ENCODE results near the gene FYTTD1.

Gene FYTTD1

DNA sequence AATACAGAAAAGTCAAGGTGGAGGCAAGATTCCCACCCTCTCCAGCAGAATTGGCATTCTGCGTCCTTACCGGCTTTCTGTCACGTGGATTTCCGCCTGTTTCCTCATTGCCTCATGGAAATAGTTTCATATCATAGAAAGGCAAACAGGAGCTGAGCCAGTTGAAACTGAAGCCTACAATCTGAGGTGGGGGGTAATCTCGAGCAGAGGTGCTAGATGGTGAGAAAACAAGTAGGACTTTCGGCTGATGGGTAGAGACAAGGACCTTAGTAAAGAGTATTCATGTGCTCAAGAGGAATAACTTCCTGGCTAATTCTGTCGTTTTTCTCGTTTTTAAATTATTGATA is 81.3 kb downstream of the FYTTD1 start:
- Histone ChIP-seq H3K27me3 (replicated peaks) (no peaks in the 10 kb centered on the region), H3K4me3 (ENCODE audit: low read depth, low read length) (no peak overlapping the region), H3K36me3 (replicated peaks) (peaks cover 50% of the 10 kb centered on the region), H3K27ac (no peak overlapping the region)
- no peak for DNase-seq
- no peak for TF ChIP-seq CTCF (IDR thresholded peaks at IDR 0.05; ENCODE audit: low read depth, low read length, missing control alignments)
- in situ Hi-C loops (cut with HindIII; ENCODE audit: low pct_ligation_motif_present, low sequenced_read_pairs), result no loop called here

DNA sequence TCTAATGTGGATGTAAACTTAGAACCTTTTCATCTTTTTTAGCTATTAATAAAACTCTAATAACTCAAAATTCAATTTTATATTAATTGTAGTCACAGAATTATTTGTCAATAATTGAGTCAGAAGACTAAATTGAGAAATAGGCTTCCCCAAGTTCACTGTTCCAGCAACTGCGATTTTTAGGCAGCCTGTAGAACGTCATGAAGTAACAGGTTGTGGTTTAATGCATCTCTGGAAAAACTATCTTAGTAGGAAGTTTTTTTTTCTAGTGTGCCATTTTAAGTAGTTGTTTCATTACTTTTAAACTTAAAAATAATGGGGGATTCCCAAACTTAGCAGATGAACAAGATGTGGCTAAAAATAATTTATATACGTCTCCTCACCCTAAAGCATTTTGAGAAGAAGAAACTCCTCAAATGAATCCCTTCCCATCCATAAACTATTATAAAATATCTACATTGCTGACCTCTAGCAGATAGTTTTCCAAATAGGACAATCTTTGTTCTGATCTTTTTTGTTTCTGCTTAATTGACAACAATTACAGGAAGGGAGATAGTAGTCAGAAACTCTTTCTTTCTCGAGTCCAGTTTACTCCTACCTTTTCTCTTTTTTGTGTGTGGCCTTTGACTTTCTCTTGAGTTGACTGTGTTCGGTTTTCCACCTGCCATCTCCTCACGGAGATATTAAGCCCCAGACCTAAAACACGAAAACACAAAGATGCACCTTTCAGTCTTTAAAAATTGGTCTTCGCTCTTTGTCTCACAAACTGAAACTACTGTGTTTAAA is 84.4 kb downstream of the FYTTD1 start:
- no peak for TF ChIP-seq CTCF (IDR thresholded peaks at IDR 0.05; ENCODE audit: low read depth, low read length, missing control alignments)
- H3K36me3 ChIP-seq (replicated peaks), result peaks cover 52% of the 10 kb centered on the region
- DNase-seq, result no peak
- H3K4me3 ChIP-seq (ENCODE audit: low read depth, low read length), result no peak overlapping the region
- in situ Hi-C loops (cut with HindIII; ENCODE audit: low pct_ligation_motif_present, low sequenced_read_pairs), result no loop called here
- H3K27ac ChIP-seq, result no peak overlapping the region
- no peaks in the 10 kb centered on the region for H3K27me3 ChIP-seq (replicated peaks)

- DNase-seq, result no peak
- TF ChIP-seq CTCF (IDR thresholded peaks at IDR 0.05; ENCODE audit: low read depth, low read length, missing control alignments), result no peak
- H3K4me3 ChIP-seq (ENCODE audit: low read depth, low read length), result no peak overlapping the region
- no peaks in the 10 kb centered on the region for H3K27me3 ChIP-seq (replicated peaks)
- H3K36me3 ChIP-seq (replicated peaks), result peaks cover 51% of the 10 kb centered on the region
- in situ Hi-C loops (cut with HindIII; ENCODE audit: low pct_ligation_motif_present, low sequenced_read_pairs), result no loop called here
- no peak overlapping the region for H3K27ac ChIP-seq
Observed at GRCh38 chr3:197835509-197835908, 85.8 kb downstream of the FYTTD1 start.

- Histone ChIP-seq H3K27ac (no peak overlapping the region), H3K36me3 (replicated peaks) (peaks cover 53% of the 10 kb centered on the region), H3K4me3 (ENCODE audit: low read depth, low read length) (no peak overlapping the region), H3K27me3 (replicated peaks) (no peaks in the 10 kb centered on the region)
- in situ Hi-C loops (cut with HindIII; ENCODE audit: low pct_ligation_motif_present, low sequenced_read_pairs), result no loop called here
- no peak for TF ChIP-seq CTCF (IDR thresholded peaks at IDR 0.05; ENCODE audit: low read depth, low read length, missing control alignments)
- no peak for DNase-seq
Observed at GRCh38 chr3:197836244-197836643, 86.6 kb downstream of the FYTTD1 start.

Measured in brain microvascular endothelial cell (primary cell).